Mesothelial cell of epicardium (in vitro differentiated cells): Measurements from ENCODE around the gene SLC35F6. TPM values are rescaled to one million over a fixed set of nuclear protein-coding genes. Genes with fewer than 3 reads are reported as not detected.
"Not testable (repeated sequence)": the region's sequence is repeated elsewhere in the genome, so short reads cannot be mapped to it uniquely, and the experiment has no call there.

Source experiments
- DNase-seq, 2 experiments: peaks; one replicate each; pipeline ENCODE4 v3.0.0; 2021; ENCODE audit warnings: low spot score in 2 of 2; ENCODE audit not compliant: unreplicated experiment in 2 of 2
- H3K27ac Mint-ChIP-seq: 2 replicates; pipeline ENCODE4 v1.8.0; 2021; ENCODE audit warnings: mixed read lengths
- H3K27me3 Mint-ChIP-seq: 2 replicates; pipeline ENCODE4 v1.8.0; 2021; ENCODE audit warnings: low read depth, mixed read lengths
- H3K36me3 Mint-ChIP-seq: 2 replicates; pipeline ENCODE4 v1.8.0; 2021; ENCODE audit warnings: mixed read lengths
- H3K4me1 Mint-ChIP-seq: 2 replicates; pipeline ENCODE4 v1.8.0; 2021; ENCODE audit warnings: mixed read lengths
- H3K4me3 Mint-ChIP-seq: 2 replicates; pipeline ENCODE4 v1.8.0; 2021; ENCODE audit warnings: mild to moderate bottlenecking, moderate library complexity, mixed read lengths
- H3K9me3 Mint-ChIP-seq: 2 replicates; pipeline ENCODE4 v1.8.0; 2021; ENCODE audit warnings: mixed read lengths
- CTCF ChIP-seq: fragments of 200-600 bp; sonication (generic); IDR thresholded peaks from one replicate; pipeline ENCODE4 v1.5.0; 2021; ENCODE audit warnings: antibody characterized with exemption; ENCODE audit not compliant: unreplicated experiment
- total RNA-seq: library from RNA; stranded (reverse); gene quantifications from 3 replicates; pipeline ENCODE4 v1.2.1, GENCODE V29; 2021

SLC35F6 gene
- total RNA-seq, 1 donor from 2014 or later: 26.0 TPM

DNA sequence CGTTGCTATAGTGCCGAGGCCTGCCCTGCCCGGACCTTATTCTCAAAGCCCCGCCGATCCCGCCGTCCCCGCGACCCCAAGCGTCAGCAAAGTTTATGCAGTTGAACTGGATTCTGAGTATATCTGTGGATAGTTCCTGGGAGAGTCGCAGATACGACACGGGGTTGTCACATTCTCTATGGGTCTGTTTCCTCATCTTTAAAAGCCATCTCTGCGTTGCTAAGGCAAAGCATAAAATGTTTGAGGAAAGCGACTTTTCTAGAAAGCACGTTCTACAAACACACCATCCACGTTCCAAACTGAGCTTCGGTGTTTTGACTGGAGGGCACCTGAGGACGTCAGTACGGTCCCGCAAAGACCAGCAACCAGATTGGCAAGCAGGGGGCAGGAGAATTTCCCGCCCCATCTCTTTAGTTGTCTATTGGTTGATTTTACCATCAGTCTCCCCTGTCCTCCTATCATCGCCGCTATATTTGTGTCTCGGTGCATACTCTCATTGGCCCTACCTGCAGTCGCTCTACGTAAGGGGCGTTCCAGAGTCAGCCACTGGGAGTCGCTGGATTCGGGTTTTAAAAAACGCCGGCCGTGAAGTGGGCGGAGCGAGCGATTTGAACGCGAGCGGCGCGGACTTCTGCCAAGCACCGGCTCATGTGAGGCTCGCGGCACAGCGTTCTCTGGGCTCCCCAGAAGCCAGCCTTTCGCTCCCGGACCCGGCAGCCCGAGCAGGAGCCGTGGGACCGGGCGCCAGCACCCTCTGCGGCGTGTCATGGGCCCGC lies 21.5 kb downstream of the SLC35F6 start, which contains the start of gene CENPA:
Gene CENPA (plus strand): TSS at position 626 of the 776 bp plus-strand sequence. CDS start 141 bp downstream, at position 767.
- DNase-seq: peak; percentile 88 to 94
- Mint-ChIP-seq H3K36me3 (peaks cover 17% of the 10 kb centered on the region), H3K27ac (peak within 1 kb of the TSS; percentile 91), H3K4me3 (peak within 1 kb of the TSS; percentile 81), H3K9me3 (peaks cover 10% of the 10 kb centered on the region), H3K27me3 (no peaks in the 10 kb centered on the region), H3K4me1 (peaks cover 21% of the 10 kb centered on the region)
- peak; percentile 35 for TF ChIP-seq CTCF

DNA sequence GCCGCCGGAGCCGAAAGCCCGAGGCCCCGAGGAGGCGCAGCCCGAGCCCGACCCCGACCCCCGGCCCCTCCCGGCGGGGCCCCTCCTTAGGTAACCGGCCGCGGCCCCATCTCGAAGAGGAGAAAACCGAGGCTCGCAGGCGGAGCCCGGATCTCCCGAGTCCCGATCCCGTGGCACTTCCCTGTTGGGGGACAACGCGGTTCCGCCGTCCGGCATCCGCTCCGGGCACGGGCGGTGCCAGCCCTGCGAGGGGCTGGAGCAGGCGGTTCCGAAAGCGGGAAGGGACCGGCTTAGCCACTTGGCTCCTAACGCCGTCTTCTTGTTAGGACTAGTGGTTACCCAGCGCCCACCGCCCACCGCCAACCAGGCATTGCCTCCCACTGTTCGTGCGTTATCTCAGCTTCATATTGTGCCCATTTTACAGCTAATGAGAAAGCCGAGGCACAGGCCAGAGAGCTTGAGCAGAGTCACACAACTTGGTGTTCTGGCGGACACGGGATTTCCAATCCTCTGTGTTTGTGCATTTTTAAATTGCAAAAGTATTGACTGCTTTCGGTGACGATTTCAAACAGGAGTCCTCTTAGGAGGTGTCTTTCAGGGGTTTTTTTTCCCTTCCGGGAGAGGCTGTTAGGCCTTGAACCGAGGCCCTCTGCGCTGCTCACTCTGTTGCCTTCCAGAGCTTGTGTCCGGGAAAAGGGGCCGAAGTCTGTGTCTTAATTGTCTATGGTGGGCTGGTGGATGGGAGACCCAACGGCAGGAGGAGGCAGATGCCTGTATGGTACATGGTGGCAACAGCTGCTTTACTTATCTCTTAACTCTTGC lies 22.3 kb downstream of the SLC35F6 start:
- H3K4me3 Mint-ChIP-seq: peak overlapping the region; percentile 81
- TF ChIP-seq CTCF: no peak
- peaks cover 15% of the 10 kb centered on the region for H3K9me3 Mint-ChIP-seq
- no peak for DNase-seq
- H3K4me1 Mint-ChIP-seq: peaks cover 21% of the 10 kb centered on the region
- H3K27ac Mint-ChIP-seq: no peak overlapping the region
- no peaks in the 10 kb centered on the region for H3K27me3 Mint-ChIP-seq
- H3K36me3 Mint-ChIP-seq: peaks cover 21% of the 10 kb centered on the region

DNA sequence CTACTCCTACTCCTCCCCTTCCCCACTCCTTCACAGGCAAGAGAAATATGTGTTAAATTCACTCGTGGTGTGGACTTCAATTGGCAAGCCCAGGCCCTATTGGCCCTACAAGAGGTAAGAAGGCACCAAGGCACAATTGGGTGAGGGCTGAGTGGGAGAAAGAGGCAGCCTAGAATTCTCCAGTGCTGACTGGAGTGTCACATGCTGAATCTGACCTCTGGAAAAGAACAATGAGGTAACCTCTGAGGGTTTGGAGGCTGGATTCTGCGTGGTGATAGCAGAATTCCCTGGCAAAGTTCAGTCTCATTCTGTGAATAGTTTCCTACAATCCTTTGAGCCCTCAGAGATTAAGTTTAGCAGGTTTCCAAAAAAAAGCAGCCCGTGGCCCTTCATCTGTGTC lies 28.6 kb downstream of the SLC35F6 start:
- H3K9me3 Mint-ChIP-seq: peaks cover 15% of the 10 kb centered on the region
- peaks cover 6% of the 10 kb centered on the region for H3K4me1 Mint-ChIP-seq
- no peaks in the 10 kb centered on the region for H3K27me3 Mint-ChIP-seq
- no peak overlapping the region for H3K4me3 Mint-ChIP-seq
- no peak overlapping the region for H3K27ac Mint-ChIP-seq
- H3K36me3 Mint-ChIP-seq: peaks cover 41% of the 10 kb centered on the region
- no peak for DNase-seq
- no peak for TF ChIP-seq CTCF

- DNase-seq: no peak
- Mint-ChIP-seq H3K27me3 (no peaks in the 10 kb centered on the region), H3K27ac (no peak overlapping the region), H3K36me3 (peaks cover 43% of the 10 kb centered on the region), H3K4me1 (no peaks in the 10 kb centered on the region), H3K4me3 (no peak overlapping the region), H3K9me3 (peaks cover 15% of the 10 kb centered on the region)
- no peak for TF ChIP-seq CTCF
These were observed 29.4 kb downstream of the SLC35F6 start for GRCh38 chr2:26793518-26793917.

GRCh38 chr2:26795135-26795534 lies 31.1 kb downstream of the SLC35F6 start:
- not testable (repeated sequence) for H3K4me3 Mint-ChIP-seq, H3K4me1 Mint-ChIP-seq, H3K27ac Mint-ChIP-seq, H3K27me3 Mint-ChIP-seq, H3K9me3 Mint-ChIP-seq, DNase-seq
- H3K36me3 Mint-ChIP-seq: peaks cover 32% of the 10 kb centered on the region

- TF ChIP-seq CTCF: no peak
- Mint-ChIP-seq H3K27me3 (no peaks in the 10 kb centered on the region), H3K4me1 (no peaks in the 10 kb centered on the region), H3K4me3 (no peak overlapping the region), H3K36me3 (peaks cover 13% of the 10 kb centered on the region), H3K27ac (no peak overlapping the region), H3K9me3 (no peaks in the 10 kb centered on the region)
- DNase-seq: no peak
These were observed 37.2 kb downstream of the SLC35F6 start for GRCh38 chr2:26801328-26801727.
